CD4-positive, alpha-beta T cell treated with Interleukin-15 for 4 hours (primary cell): ENCODE measurements around the gene KRT83.

Experiments
- DNase-seq: peaks from one replicate; pipeline ENCODE4 v3.0.0-alpha.2; 2020; ENCODE audit warnings: low spot score

Gene KRT83

GRCh38 chr12:52320784-52321400 lies at the start of gene KRT83:
Gene KRT83 (minus strand): TSS chr12:52321398. CDS start chr12:52321335, 63 bp downstream.
- no peak for DNase-seq

GRCh38 chr12:52369809-52370208 lies 48.6 kb upstream of the KRT83 start:
- no peak for DNase-seq

- DNase-seq = no peak
Observed at GRCh38 chr12:52369211-52369610, 48.0 kb upstream of the KRT83 start.

DNA sequence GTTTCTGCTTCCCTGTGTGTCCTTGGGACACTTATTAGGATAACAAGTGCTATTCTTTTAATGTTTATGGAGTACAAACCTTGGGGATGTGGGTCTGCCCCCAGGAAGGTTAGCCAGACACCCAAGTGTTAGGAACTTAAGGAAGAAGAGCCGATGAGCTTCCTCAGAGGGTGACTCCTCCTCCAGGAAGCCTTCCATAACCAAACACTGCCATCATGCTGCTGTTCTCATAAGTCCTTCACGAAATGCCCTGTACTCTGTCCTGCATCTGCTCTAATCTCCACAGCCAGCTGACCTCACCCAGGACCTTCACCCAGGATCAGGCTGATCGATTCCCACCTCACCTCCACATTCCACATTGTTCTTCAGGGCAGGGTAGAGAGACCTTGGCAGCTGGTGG lies 47.3 kb upstream of the KRT83 start:
- DNase-seq = no peak

GRCh38 chr12:52367876-52368275 lies 46.7 kb upstream of the KRT83 start:
- DNase-seq = no peak

- no peak for DNase-seq
Observed at GRCh38 chr12:52366738-52367485, 45.7 kb upstream of the KRT83 start, which contains the start of gene KRT85. Gene KRT85 (minus strand): TSS chr12:52367481. CDS start chr12:52367405, 76 bp downstream.

DNA sequence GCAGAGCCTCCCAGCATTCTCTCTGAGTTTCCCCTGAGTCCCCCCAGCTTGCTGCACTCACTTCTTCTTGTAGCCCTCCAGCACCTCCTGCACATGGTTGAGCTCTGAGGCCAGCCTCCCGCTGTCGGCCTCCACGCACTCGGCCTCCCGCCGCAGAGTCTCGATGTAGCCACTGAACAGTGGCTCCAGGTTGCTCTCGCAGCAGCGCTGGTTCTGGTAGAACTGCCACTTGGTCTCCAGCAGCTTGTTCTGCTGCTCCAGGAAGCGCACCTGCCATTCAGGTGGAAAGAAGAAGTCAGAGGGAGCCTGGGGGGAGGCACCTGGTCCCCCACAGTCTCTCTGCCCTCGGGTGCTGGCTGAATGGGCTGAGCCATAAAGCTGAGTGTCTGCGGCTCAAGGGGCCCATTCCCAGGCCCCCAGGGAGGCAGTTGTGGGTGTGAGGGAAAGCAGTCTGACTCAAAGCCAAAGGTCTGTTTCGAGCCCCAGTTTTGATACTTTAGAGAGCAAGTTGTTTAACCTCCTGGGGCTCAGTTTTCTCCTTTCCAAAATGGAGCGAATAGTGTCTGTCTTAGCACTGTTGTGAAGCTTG lies 43.8 kb upstream of the KRT83 start:
- no peak for DNase-seq

- DNase-seq = no peak
Observed at GRCh38 chr12:52364061-52364460, 42.9 kb upstream of the KRT83 start.

GRCh38 chr12:52363111-52363679 lies 42.0 kb upstream of the KRT83 start:
- DNase-seq = no peak

- DNase-seq = no peak
Observed at GRCh38 chr12:52362118-52362726, 41.0 kb upstream of the KRT83 start.

DNA sequence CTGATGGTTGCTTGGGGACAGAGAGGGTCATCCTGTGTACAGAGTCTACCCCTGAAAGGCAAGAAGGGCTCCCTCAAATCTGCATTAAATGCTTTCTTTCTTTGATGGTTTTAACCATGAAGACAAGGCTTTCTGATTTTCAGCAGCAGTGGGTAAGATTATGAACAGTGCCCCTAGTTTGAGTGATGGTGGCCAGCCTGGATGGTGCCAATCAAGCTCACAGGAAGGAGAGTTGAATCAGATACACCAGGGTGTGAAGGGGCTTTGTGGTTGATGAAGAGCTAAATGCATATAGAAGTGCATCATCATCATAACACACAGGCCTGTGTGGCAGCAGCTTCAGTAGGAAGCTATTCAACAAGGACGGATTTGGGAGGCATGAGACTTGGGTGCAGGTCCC lies 40.4 kb upstream of the KRT83 start:
- no peak for DNase-seq

GRCh38 chr12:52360663-52361271 lies 39.6 kb upstream of the KRT83 start:
- DNase-seq = no peak

GRCh38 chr12:52360106-52360662 lies 39.0 kb upstream of the KRT83 start:
- DNase-seq = no peak

- no peak for DNase-seq
Observed at GRCh38 chr12:52359621-52360061, 38.4 kb upstream of the KRT83 start.

DNA sequence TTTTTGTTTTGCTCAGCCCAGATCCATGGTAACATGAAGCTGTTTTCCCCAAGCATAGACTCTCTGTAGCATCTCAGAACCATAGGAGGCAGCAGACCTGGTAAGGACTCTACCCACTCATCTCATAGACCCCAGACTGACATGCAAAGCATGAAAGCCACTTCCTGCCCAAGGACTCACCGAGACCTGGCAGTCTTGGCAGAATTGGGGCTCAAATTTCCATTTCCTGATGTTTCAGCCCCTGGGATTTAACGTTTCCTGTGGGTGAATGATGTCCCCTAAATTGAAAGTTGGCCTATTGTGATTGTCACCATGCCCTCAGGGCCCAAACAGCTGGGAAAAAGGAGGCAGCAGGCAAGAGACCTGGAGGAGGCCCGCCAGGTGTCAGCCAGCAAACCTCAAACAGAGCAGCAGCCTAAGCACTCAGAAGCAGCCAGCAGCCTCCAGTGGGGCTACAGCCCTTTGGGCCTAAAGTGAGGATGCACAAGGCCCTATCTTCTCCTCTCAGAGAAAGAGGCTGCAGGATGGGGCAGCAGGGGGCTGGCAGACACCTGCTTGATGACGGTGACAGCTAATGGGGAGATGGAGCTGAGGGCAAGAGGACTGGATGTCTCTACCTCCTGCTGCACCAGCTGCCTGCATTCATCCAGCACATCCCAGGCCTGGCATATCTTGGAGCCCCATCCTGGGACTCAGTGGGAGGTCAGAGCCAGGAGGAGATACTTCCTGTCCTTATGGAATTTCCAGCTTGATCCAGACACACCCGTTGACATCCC lies 37.6 kb upstream of the KRT83 start:
- DNase-seq = no peak

GRCh38 chr12:52356762-52357580 lies 35.8 kb upstream of the KRT83 start:
- DNase-seq = no peak

GRCh38 chr12:52356031-52356761 lies 35.0 kb upstream of the KRT83 start:
- no peak for DNase-seq

DNA sequence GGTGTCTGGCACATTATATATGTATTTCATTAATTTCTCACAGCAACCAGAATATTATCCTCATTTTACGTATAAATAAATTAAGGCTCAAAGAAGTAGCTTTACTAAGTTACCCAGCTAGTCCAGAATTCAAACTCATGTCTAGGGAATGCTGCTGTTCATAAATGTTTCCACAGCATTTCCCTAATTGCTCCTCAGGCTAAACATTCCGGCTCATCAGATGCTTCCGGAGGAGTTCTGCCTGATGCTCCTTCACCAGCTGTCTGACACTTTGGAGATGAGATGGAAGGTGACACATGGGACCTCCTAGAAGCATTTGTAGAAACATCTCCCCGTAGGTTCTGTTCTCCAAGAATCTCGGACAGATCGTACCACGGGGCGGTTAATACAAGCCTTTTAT lies 34.0 kb upstream of the KRT83 start:
- no peak for DNase-seq

DNA sequence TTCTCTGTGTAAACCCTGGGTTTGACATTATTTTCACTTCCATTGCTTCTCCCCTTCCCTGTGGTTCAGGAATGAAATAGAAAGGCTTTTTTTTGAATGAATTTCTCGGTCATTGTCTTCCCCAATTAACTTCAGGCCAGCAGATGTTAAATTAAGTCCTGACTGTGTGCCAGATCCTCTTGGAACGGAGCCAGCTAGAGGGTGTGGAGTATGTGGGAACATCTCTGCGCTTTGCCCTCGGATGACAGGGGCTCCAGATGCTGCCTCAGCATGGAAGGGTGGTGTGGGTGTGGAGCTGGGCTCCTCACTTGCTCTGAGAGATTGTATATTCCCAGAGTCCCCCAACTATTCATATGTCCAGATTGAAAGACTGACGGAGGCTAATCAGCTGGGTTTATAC lies 33.0 kb upstream of the KRT83 start:
- no peak for DNase-seq
